Neural cell (in vitro differentiated cells): Measurements from ENCODE around the gene VLDLR. TPM values are rescaled to one million over a fixed set of nuclear protein-coding genes. Genes with fewer than 3 reads are reported as not detected.

Experiments used
- H2AFZ ChIP-seq: fragments of 200-600, 300-800 bp; sonication (generic), shearing (Covaris generic); 2 replicates; pipeline ENCODE4 v1.6.0; 2014; ENCODE audit warnings: low read depth, mild to moderate bottlenecking, antibody characterized with exemption, low read length, moderate library complexity
- H3F3A ChIP-seq: fragments of 200-600 bp; shearing (Covaris generic); 2 replicates; pipeline ENCODE4 v1.6.1; 2016; ENCODE audit warnings: mild to moderate bottlenecking, moderate library complexity, mixed read lengths, antibody characterized with exemption, low read length; ENCODE audit not compliant: insufficient read depth, poor library complexity, severe bottlenecking
- H3K27ac ChIP-seq: fragments of 200-600, 300-800 bp; sonication (generic), shearing (Covaris generic); 2 replicates; pipeline ENCODE4 v1.5.1; 2014; ENCODE audit warnings: mild to moderate bottlenecking, low read length, moderate library complexity
- H3K27me3 ChIP-seq: fragments of 300-800, 200-600 bp; sonication (generic), shearing (Covaris generic); 2 replicates; pipeline ENCODE4 v1.6.0; 2014; ENCODE audit warnings: mild to moderate bottlenecking, low read depth, low read length, moderate library complexity; ENCODE audit not compliant: insufficient read depth
- H3K36me3 ChIP-seq: fragments of 300-800, 200-600 bp; sonication (generic), shearing (Covaris generic); 2 replicates; pipeline ENCODE4 v1.5.1; 2014; ENCODE audit warnings: mild to moderate bottlenecking, antibody characterized with exemption, low read length, moderate library complexity; ENCODE audit not compliant: insufficient read depth
- H3K4me2 ChIP-seq: fragments of 300-800, 200-600 bp; sonication (generic), shearing (Covaris generic); 2 replicates; pipeline ENCODE4 v1.6.0; 2014; ENCODE audit warnings: mild to moderate bottlenecking, low read length
- H3K4me3 ChIP-seq: fragments of 300-800, 200-600 bp; sonication (generic), shearing (Covaris generic); 2 replicates; pipeline ENCODE4 v1.5.1; 2014; ENCODE audit warnings: mild to moderate bottlenecking, low read length, moderate library complexity
- H3K79me2 ChIP-seq: fragments of 200-600 bp; shearing (Covaris generic); replicated peaks from 2 replicates; pipeline ENCODE4 v1.6.0; 2014; ENCODE audit warnings: mild to moderate bottlenecking, low read length, moderate library complexity; ENCODE audit not compliant: insufficient read depth
- H3K9ac ChIP-seq: fragments of 300-800, 200-600 bp; sonication (generic), shearing (Covaris generic); 2 replicates; pipeline ENCODE4 v1.6.1; 2016; ENCODE audit warnings: mild to moderate bottlenecking, low read length, mixed read lengths
- H3K9me2 ChIP-seq: fragments of 200-600 bp; shearing (Covaris generic); 2 replicates; pipeline ENCODE4 v1.6.1; 2016; ENCODE audit warnings: mild to moderate bottlenecking, low read length, mixed read lengths; ENCODE audit not compliant: insufficient read depth
- H3K9me3 ChIP-seq: fragments of 200-600, 300-800 bp; sonication (generic), shearing (Covaris generic); 2 replicates; pipeline ENCODE4 v1.6.1; 2016; ENCODE audit warnings: mild to moderate bottlenecking, mixed run types, low read length, moderate library complexity, mixed read lengths
- H4K20me1 ChIP-seq: fragments of 200-600 bp; shearing (Covaris generic); 2 replicates; pipeline ENCODE4 v1.6.1; 2016; ENCODE audit warnings: mild to moderate bottlenecking, mixed run types; ENCODE audit not compliant: insufficient read depth
- CTCF ChIP-seq: fragments of 450-650 bp; IDR thresholded peaks from 2 replicates; pipeline ENCODE4 v1.5.1; 2014; ENCODE audit warnings: antibody characterized with exemption, mild to moderate bottlenecking, moderate library complexity; ENCODE audit not compliant: poor library complexity, severe bottlenecking
- EP300 ChIP-seq: fragments of 450-650 bp; conservative IDR thresholded peaks from 2 replicates; pipeline ENCODE4 v1.6.1; 2014; ENCODE audit warnings: antibody characterized with exemption, mild to moderate bottlenecking, moderate library complexity; ENCODE audit not compliant: poor library complexity, severe bottlenecking
- EZH2 ChIP-seq: fragments of 200-600, 300-800 bp; shearing (Covaris generic), sonication (generic); IDR thresholded peaks from 2 replicates; pipeline ENCODE4 v1.6.1; 2014; ENCODE audit warnings: antibody characterized with exemption, low read length, borderline replicate concordance, mild to moderate bottlenecking; ENCODE audit not compliant: insufficient read depth, poor library complexity, severe bottlenecking
- MXI1 ChIP-seq: fragments of 450-650 bp; conservative IDR thresholded peaks from 2 replicates; pipeline ENCODE4 v1.6.1; 2014; ENCODE audit warnings: antibody characterized with exemption, mild to moderate bottlenecking; ENCODE audit not compliant: poor library complexity, severe bottlenecking
- POLR2AphosphoS5 ChIP-seq: IDR thresholded peaks from 2 replicates; pipeline ENCODE4 v1.6.1; 2012
- RAD21 ChIP-seq: fragments of 450-650 bp; conservative IDR thresholded peaks from 2 replicates; pipeline ENCODE4 v1.6.1; 2014; ENCODE audit warnings: antibody characterized with exemption, mild to moderate bottlenecking, moderate library complexity
- REST ChIP-seq: IDR thresholded peaks from 2 replicates; pipeline ENCODE4 v1.6.1; 2012; ENCODE audit warnings: borderline replicate concordance
- SMC3 ChIP-seq: fragments of 450-650 bp; conservative IDR thresholded peaks from 2 replicates; pipeline ENCODE4 v1.6.1; 2014; ENCODE audit warnings: antibody characterized with exemption, mild to moderate bottlenecking, moderate library complexity; ENCODE audit not compliant: poor library complexity
- TAF1 ChIP-seq: IDR thresholded peaks from 2 replicates; pipeline ENCODE4 v1.6.1; 2012; ENCODE audit warnings: low read depth
- polyA plus RNA-seq: library from polyadenylated mRNA; depleted of rRNA; stranded (reverse); fragments of >200 nt; gene quantifications from 2 replicates; pipeline ENCODE4 v1.2.3, GENCODE V29; 2014

Gene VLDLR
- polyA plus RNA-seq, 1 donor from 2014 or later, result 62.7 TPM

GRCh38 chr9:2691626-2692025, 70.0 kb downstream of the VLDLR start:
- Histone ChIP-seq H3K4me2 (no peak overlapping the region), H3K9me3 (no peaks in the 10 kb centered on the region), H3K27ac (no peak overlapping the region)

GRCh38 chr9:2693056-2693455, 71.5 kb downstream of the VLDLR start:
- H3F3A ChIP-seq, result no peaks in the 10 kb centered on the region
- no peak overlapping the region for H3K4me2 ChIP-seq
- H3K9me3 ChIP-seq, result no peaks in the 10 kb centered on the region
- no peak overlapping the region for H3K27ac ChIP-seq
- H3K27me3 ChIP-seq, result no peaks in the 10 kb centered on the region
- no peaks in the 10 kb centered on the region for H4K20me1 ChIP-seq
- H3K9me2 ChIP-seq, result no peaks in the 10 kb centered on the region
- H2AFZ ChIP-seq, result no peak overlapping the region
- no peaks in the 10 kb centered on the region for H3K36me3 ChIP-seq
- H3K79me2 ChIP-seq, result no peaks in the 10 kb centered on the region
- H3K9ac ChIP-seq, result no peak overlapping the region
- TF ChIP-seq EP300, result no peak
- TF ChIP-seq TAF1, result no peak
- TF ChIP-seq CTCF, result no peak
- TF ChIP-seq POLR2AphosphoS5, result no peak
- no peak for TF ChIP-seq EZH2
- TF ChIP-seq SMC3, result no peak
- TF ChIP-seq MXI1, result no peak
- no peak for TF ChIP-seq RAD21
- no peak for TF ChIP-seq REST
- H3K4me3 ChIP-seq, result no peak overlapping the region

More at GRCh38 chr9:2691626-2692025, 70.0 kb downstream of the VLDLR start:
- H3K79me2 ChIP-seq, result no peaks in the 10 kb centered on the region
- TF ChIP-seq RAD21 (no peak), POLR2AphosphoS5 (no peak), REST (no peak)
- H3K27me3 ChIP-seq, result no peaks in the 10 kb centered on the region
- no peaks in the 10 kb centered on the region for H3F3A ChIP-seq
- no peaks in the 10 kb centered on the region for H4K20me1 ChIP-seq
- no peak overlapping the region for H3K9ac ChIP-seq
- H3K36me3 ChIP-seq, result no peaks in the 10 kb centered on the region
- no peak overlapping the region for H3K4me3 ChIP-seq
- H3K9me2 ChIP-seq, result no peaks in the 10 kb centered on the region
- no peak overlapping the region for H2AFZ ChIP-seq
